ENCODE results near the gene MRPS10. TPM values are rescaled to one million over a fixed set of nuclear protein-coding genes. Genes with fewer than 3 reads are reported as not detected.

MRPS10 gene
- total RNA-seq, 1 donor from 2014 or later, result 27.3 TPM

GRCh38 chr6:42239333-42239732 is 21.7 kb upstream of the MRPS10 start:
- H3K27me3 Mint-ChIP-seq, result no peaks in the 10 kb centered on the region
- TF ChIP-seq CTCF (conservative IDR thresholded peaks at IDR 0.05), result no peak
- peaks cover 36% of the 10 kb centered on the region for H3K36me3 Mint-ChIP-seq
- DNase-seq (ENCODE audit: extremely low spot score, unreplicated experiment), result no peak
- no peaks in the 10 kb centered on the region for H3K9me3 Mint-ChIP-seq
- H3K4me1 Mint-ChIP-seq (ENCODE audit: unreplicated experiment), result no peaks in the 10 kb centered on the region
- peak overlapping the region; percentile 76 for H3K27ac Mint-ChIP-seq
- no peak overlapping the region for H3K4me3 Mint-ChIP-seq

- no peak for TF ChIP-seq CTCF (conservative IDR thresholded peaks at IDR 0.05)
- Mint-ChIP-seq H3K27me3 (no peaks in the 10 kb centered on the region), H3K36me3 (peaks cover 38% of the 10 kb centered on the region), H3K9me3 (no peaks in the 10 kb centered on the region), H3K4me1 (ENCODE audit: unreplicated experiment) (no peaks in the 10 kb centered on the region), H3K4me3 (no peak overlapping the region), H3K27ac (no peak overlapping the region)
- DNase-seq (ENCODE audit: extremely low spot score, unreplicated experiment), result no peak
Measured at GRCh38 chr6:42237857-42238256, 20.2 kb upstream of the MRPS10 start.

- H3K27ac Mint-ChIP-seq, result peak overlapping the region; percentile 29
- H3K4me1 Mint-ChIP-seq (ENCODE audit: unreplicated experiment), result no peaks in the 10 kb centered on the region
- no peak for DNase-seq (ENCODE audit: extremely low spot score, unreplicated experiment)
- H3K4me3 Mint-ChIP-seq, result no peak overlapping the region
- no peaks in the 10 kb centered on the region for H3K9me3 Mint-ChIP-seq
- H3K27me3 Mint-ChIP-seq, result no peaks in the 10 kb centered on the region
- TF ChIP-seq CTCF (conservative IDR thresholded peaks at IDR 0.05), result no peak
- peaks cover 33% of the 10 kb centered on the region for H3K36me3 Mint-ChIP-seq
Measured at GRCh38 chr6:42236682-42237473, 19.2 kb upstream of the MRPS10 start.

GRCh38 chr6:42236030-42236429 is 18.4 kb upstream of the MRPS10 start:
- Mint-ChIP-seq H3K27me3 (no peaks in the 10 kb centered on the region), H3K36me3 (peaks cover 33% of the 10 kb centered on the region)

GRCh38 chr6:42232035-42232434 is 14.4 kb upstream of the MRPS10 start:
- Mint-ChIP-seq H3K4me1 (ENCODE audit: unreplicated experiment) (peaks cover 8% of the 10 kb centered on the region), H3K36me3 (peaks cover 18% of the 10 kb centered on the region), H3K4me3 (no peak overlapping the region), H3K27ac (no peak overlapping the region), H3K27me3 (no peaks in the 10 kb centered on the region), H3K9me3 (no peaks in the 10 kb centered on the region)
- no peak for TF ChIP-seq CTCF (conservative IDR thresholded peaks at IDR 0.05)
- DNase-seq (ENCODE audit: extremely low spot score, unreplicated experiment), result no peak

More at GRCh38 chr6:42236030-42236429, 18.4 kb upstream of the MRPS10 start:
- H3K4me3 Mint-ChIP-seq, result no peak overlapping the region
- no peaks in the 10 kb centered on the region for H3K4me1 Mint-ChIP-seq (ENCODE audit: unreplicated experiment)
- no peak overlapping the region for H3K27ac Mint-ChIP-seq
- DNase-seq (ENCODE audit: extremely low spot score, unreplicated experiment), result no peak
- no peaks in the 10 kb centered on the region for H3K9me3 Mint-ChIP-seq
- TF ChIP-seq CTCF (conservative IDR thresholded peaks at IDR 0.05), result no peak

Data from type B pancreatic cell (in vitro differentiated cells).